ENCODE measurements around the gene CD24.

Gene CD24

DNA sequence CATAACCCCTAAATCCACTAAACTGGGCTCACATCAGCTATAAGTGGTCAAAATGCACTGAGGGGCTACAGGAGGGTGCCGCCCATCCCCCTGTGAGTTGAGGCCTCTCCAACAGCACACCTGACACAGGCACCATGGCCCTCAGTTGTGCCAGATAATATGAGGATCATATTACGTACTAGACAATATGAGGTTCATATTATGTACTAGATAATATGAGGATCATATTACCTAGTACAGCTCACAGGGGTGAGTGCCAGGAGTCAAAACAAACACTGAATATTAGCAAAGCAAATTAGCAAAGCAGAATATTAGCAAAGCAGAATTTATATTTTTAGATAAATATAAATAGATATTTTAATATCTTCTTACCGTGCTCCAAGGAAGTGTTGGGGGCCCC lies 35.3 kb downstream of the CD24 start:
- DNase-seq (ENCODE audit: low read depth in 1 of 2, low spot score in 1 of 2), result no peak

DNA sequence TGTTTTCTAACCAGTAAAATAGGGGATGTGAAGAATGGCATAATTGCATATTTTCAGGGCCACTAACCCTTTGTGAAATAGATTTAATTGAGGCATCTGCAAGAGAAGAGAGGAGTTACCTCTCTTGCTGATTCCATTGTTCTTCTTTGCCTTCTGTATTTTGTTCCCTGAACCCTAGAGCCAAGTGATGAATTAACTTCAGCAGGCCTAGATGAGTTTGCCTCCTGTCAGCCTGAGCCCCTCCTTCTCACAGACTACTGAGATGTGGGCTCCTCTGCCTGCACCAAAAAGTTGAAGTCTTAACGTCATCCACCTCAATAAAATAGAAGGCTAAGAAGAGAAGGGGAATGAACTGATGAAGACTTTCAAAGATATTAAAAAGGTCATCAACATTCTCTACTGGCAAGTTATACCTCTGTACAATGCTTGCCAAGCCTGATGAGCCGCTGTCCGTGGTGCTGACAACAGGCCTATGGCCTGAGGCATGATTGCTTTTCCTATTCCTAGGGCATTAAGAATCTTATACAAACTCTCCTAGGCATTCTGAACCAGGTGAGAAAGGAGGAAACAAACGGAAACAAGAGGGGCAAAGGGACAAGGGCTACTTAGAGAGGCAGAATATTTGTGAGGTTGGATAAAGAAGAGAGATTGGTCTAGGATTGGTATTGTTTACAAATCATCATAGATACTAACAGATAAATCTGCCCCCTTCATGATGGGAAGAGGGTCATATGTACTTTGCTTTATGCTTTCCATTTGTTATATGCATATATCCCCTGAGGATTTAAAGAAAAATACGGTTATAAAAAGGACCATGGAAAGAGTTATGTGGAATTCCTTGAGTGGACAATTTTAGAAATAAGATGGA lies 46.8 kb downstream of the CD24 start:
- Histone ChIP-seq H3K27ac (replicated peaks) (no peak overlapping the region), H3K27me3 (ENCODE audit: insufficient read depth, poor library complexity, severe bottlenecking) (peaks cover 2% of the 10 kb centered on the region), H3K4me3 (replicated peaks; ENCODE audit: insufficient read depth, low read length) (no peak overlapping the region)
- DNase-seq (ENCODE audit: low read depth in 1 of 2, low spot score in 1 of 2), result peak in 1 of 2 experiments; percentile 21
- TF ChIP-seq, protein P1, sequence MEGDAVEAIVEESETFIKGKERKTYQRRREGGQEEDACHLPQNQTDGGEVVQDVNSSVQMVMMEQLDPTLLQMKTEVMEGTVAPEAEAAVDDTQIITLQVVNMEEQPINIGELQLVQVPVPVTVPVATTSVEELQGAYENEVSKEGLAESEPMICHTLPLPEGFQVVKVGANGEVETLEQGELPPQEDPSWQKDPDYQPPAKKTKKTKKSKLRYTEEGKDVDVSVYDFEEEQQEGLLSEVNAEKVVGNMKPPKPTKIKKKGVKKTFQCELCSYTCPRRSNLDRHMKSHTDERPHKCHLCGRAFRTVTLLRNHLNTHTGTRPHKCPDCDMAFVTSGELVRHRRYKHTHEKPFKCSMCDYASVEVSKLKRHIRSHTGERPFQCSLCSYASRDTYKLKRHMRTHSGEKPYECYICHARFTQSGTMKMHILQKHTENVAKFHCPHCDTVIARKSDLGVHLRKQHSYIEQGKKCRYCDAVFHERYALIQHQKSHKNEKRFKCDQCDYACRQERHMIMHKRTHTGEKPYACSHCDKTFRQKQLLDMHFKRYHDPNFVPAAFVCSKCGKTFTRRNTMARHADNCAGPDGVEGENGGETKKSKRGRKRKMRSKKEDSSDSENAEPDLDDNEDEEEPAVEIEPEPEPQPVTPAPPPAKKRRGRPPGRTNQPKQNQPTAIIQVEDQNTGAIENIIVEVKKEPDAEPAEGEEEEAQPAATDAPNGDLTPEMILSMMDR (IDR thresholded peaks at IDR 0.05; ENCODE audit: insufficient read depth, low read length), result no peak
- TF ChIP-seq, protein P2, sequence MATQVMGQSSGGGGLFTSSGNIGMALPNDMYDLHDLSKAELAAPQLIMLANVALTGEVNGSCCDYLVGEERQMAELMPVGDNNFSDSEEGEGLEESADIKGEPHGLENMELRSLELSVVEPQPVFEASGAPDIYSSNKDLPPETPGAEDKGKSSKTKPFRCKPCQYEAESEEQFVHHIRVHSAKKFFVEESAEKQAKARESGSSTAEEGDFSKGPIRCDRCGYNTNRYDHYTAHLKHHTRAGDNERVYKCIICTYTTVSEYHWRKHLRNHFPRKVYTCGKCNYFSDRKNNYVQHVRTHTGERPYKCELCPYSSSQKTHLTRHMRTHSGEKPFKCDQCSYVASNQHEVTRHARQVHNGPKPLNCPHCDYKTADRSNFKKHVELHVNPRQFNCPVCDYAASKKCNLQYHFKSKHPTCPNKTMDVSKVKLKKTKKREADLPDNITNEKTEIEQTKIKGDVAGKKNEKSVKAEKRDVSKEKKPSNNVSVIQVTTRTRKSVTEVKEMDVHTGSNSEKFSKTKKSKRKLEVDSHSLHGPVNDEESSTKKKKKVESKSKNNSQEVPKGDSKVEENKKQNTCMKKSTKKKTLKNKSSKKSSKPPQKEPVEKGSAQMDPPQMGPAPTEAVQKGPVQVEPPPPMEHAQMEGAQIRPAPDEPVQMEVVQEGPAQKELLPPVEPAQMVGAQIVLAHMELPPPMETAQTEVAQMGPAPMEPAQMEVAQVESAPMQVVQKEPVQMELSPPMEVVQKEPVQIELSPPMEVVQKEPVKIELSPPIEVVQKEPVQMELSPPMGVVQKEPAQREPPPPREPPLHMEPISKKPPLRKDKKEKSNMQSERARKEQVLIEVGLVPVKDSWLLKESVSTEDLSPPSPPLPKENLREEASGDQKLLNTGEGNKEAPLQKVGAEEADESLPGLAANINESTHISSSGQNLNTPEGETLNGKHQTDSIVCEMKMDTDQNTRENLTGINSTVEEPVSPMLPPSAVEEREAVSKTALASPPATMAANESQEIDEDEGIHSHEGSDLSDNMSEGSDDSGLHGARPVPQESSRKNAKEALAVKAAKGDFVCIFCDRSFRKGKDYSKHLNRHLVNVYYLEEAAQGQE (IDR thresholded peaks at IDR 0.05; ENCODE audit: insufficient replicate concordance, low read depth), result peak; percentile 100
- TF ChIP-seq GABPA (IDR thresholded peaks at IDR 0.05; ENCODE audit: low read depth), result no peak
- no peak for TF ChIP-seq SPI1 (IDR thresholded peaks at IDR 0.05; ENCODE audit: borderline replicate concordance, low read depth)
- no peak for TF ChIP-seq POLR2AphosphoS5 (IDR thresholded peaks at IDR 0.05; ENCODE audit: low read depth)

More for the DNA sequence above, 35.3 kb downstream of the CD24 start:
- TF ChIP-seq GABPA (IDR thresholded peaks at IDR 0.05; ENCODE audit: low read depth) (no peak), SPI1 (IDR thresholded peaks at IDR 0.05; ENCODE audit: borderline replicate concordance, low read depth) (no peak), POLR2AphosphoS5 (IDR thresholded peaks at IDR 0.05; ENCODE audit: low read depth) (no peak)
- TF ChIP-seq, protein P1 (IDR thresholded peaks at IDR 0.05; ENCODE audit: insufficient read depth, low read length), result no peak
- TF ChIP-seq, protein P2 (IDR thresholded peaks at IDR 0.05; ENCODE audit: insufficient replicate concordance, low read depth), result no peak
- Histone ChIP-seq H3K27ac (replicated peaks) (peak overlapping the region; percentile 60), H3K4me3 (replicated peaks; ENCODE audit: insufficient read depth, low read length) (no peak overlapping the region), H3K27me3 (ENCODE audit: insufficient read depth, poor library complexity, severe bottlenecking) (no peaks in the 10 kb centered on the region)

DNA sequence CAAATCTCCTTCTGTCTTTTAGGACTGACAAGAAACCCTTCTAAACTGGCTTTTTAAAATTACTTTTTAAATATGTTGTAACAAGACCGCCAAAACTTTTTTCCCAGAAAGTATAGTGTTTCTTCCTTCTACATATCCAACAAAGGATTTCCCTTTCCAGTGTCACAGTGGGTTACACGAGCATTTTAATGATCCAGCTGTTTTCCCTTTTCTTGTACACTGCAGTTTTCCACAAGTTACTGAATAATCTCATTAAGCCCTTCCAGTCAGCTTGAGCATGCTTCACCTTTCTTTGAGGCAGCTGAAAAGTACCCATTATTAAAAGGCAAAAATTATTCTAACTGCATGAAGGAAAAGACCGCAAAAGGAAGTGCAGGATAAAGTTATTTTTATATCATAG lies 48.6 kb downstream of the CD24 start:
- Histone ChIP-seq H3K27ac (replicated peaks) (no peak overlapping the region), H3K27me3 (ENCODE audit: insufficient read depth, poor library complexity, severe bottlenecking) (peaks cover 2% of the 10 kb centered on the region), H3K4me3 (replicated peaks; ENCODE audit: insufficient read depth, low read length) (no peak overlapping the region)
- no peak for DNase-seq (ENCODE audit: low read depth in 1 of 2, low spot score in 1 of 2)
- TF ChIP-seq GABPA (IDR thresholded peaks at IDR 0.05; ENCODE audit: low read depth) (no peak), POLR2AphosphoS5 (IDR thresholded peaks at IDR 0.05; ENCODE audit: low read depth) (no peak), SPI1 (IDR thresholded peaks at IDR 0.05; ENCODE audit: borderline replicate concordance, low read depth) (no peak)
- TF ChIP-seq, protein P2 (IDR thresholded peaks at IDR 0.05; ENCODE audit: insufficient replicate concordance, low read depth), result no peak
- TF ChIP-seq, protein P1 (IDR thresholded peaks at IDR 0.05; ENCODE audit: insufficient read depth, low read length), result no peak
